DOHH2 (cell line): Measurements from ENCODE around the gene ATF5.

Source experiments
- H3F3A ChIP-seq: fragments of 200-600 bp; sonication (generic), shearing (Covaris generic); 2 replicates; pipeline ENCODE4 v1.6.0; 2016; ENCODE audit warnings: antibody characterized with exemption, mild to moderate bottlenecking; ENCODE audit not compliant: control insufficient read depth, insufficient read depth
- H3K27ac ChIP-seq: fragments of 200-600 bp; sonication (generic); 2 replicates; pipeline ENCODE4 v1.5.1; 2014; ENCODE audit warnings: low read depth, mild to moderate bottlenecking, low read length, moderate library complexity
- H3K27me3 ChIP-seq: fragments of 200-600 bp; sonication (generic); 2 replicates; pipeline ENCODE4 v1.6.1; 2014; ENCODE audit warnings: mild to moderate bottlenecking, low read length, mixed read lengths; ENCODE audit not compliant: control insufficient read depth
- H3K36me3 ChIP-seq: fragments of 200-600 bp; sonication (generic); 2 replicates; pipeline ENCODE4 v1.6.1; 2014; ENCODE audit warnings: mild to moderate bottlenecking, low read length, moderate library complexity, mixed read lengths; ENCODE audit not compliant: control insufficient read depth
- H3K4me1 ChIP-seq: fragments of 200-600 bp; sonication (generic); 2 replicates; pipeline ENCODE4 v1.6.1; 2014; ENCODE audit warnings: mild to moderate bottlenecking, low read length, mixed read lengths; ENCODE audit not compliant: control insufficient read depth
- H3K4me2 ChIP-seq: fragments of 200-600 bp; sonication (generic); 2 replicates; pipeline ENCODE4 v1.6.0; 2014; ENCODE audit warnings: mild to moderate bottlenecking, low read length, moderate library complexity
- H3K4me3 ChIP-seq: fragments of 200-600 bp; sonication (generic); 2 replicates; pipeline ENCODE4 v1.5.1; 2014; ENCODE audit warnings: mild to moderate bottlenecking, low read length, mixed read lengths
- H3K79me2 ChIP-seq: fragments of 200-600 bp; sonication (generic); 2 replicates; pipeline ENCODE4 v1.6.1; 2014; ENCODE audit warnings: mild to moderate bottlenecking, low read length, mixed read lengths; ENCODE audit not compliant: control insufficient read depth
- H3K9me2 ChIP-seq: fragments of 200-600 bp; sonication (generic); replicated peaks from 2 replicates; pipeline ENCODE4 v1.6.1; 2014; ENCODE audit warnings: mild to moderate bottlenecking, low read length, mixed read lengths; ENCODE audit not compliant: control insufficient read depth
- H3K9me3 ChIP-seq: fragments of 200-600 bp; sonication (generic); 2 replicates; pipeline ENCODE4 v1.6.1; 2014; ENCODE audit warnings: antibody characterized with exemption, low read length, mixed read lengths; ENCODE audit not compliant: control insufficient read depth, insufficient read depth
- H4K20me1 ChIP-seq: fragments of 200-600 bp; sonication (generic); 2 replicates; pipeline ENCODE4 v1.6.0; 2014; ENCODE audit warnings: low read depth, mild to moderate bottlenecking, antibody characterized with exemption, low read length, moderate library complexity; ENCODE audit not compliant: control insufficient read depth, insufficient read depth
- EZH2phosphoT487 ChIP-seq: fragments of 200-600 bp; sonication (generic); IDR thresholded peaks from 2 replicates; pipeline ENCODE4 v1.6.1; 2017; ENCODE audit warnings: borderline replicate concordance, mild to moderate bottlenecking, antibody characterized with exemption, low read length, moderate library complexity, mixed read lengths
- TF ChIP-seq, protein P1 (sequence below): fragments of 200-600 bp; sonication (generic); IDR thresholded peaks from one replicate; pipeline ENCODE4 v1.5.1; 2014; ENCODE audit warnings: antibody characterized with exemption, mild to moderate bottlenecking, low read depth, low read length; ENCODE audit not compliant: poor library complexity, severe bottlenecking

Gene ATF5

DNA sequence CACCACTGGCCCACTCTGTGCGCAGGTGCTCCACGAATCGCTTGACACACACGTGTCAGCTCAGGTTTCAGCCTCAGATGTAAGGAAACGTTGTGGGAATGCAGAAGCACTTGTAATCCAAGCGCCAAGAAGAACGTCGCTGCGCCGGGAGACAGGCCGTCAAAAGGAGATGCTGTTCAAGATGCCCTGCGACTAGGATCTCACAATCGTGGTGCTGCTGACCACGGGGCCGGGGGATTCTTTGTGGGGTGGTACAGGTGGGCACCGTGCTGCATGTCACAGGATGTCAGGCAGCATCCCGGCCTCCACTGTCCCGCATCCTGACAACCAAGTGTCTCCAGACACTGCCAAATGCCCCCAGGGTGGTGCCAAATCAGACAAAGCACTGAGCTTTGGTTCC, 48.9 kb downstream of the ATF5 start:
- Histone ChIP-seq H3K27ac (no peak overlapping the region), H3F3A (no peaks in the 10 kb centered on the region), H3K4me2 (no peak overlapping the region), H3K27me3 (no peaks in the 10 kb centered on the region), H3K4me1 (no peaks in the 10 kb centered on the region), H4K20me1 (no peaks in the 10 kb centered on the region), H3K4me3 (no peak overlapping the region), H3K79me2 (no peaks in the 10 kb centered on the region), H3K9me2 (no peaks in the 10 kb centered on the region), H3K9me3 (no peaks in the 10 kb centered on the region), H3K36me3 (no peaks in the 10 kb centered on the region)
- TF ChIP-seq, protein P1, sequence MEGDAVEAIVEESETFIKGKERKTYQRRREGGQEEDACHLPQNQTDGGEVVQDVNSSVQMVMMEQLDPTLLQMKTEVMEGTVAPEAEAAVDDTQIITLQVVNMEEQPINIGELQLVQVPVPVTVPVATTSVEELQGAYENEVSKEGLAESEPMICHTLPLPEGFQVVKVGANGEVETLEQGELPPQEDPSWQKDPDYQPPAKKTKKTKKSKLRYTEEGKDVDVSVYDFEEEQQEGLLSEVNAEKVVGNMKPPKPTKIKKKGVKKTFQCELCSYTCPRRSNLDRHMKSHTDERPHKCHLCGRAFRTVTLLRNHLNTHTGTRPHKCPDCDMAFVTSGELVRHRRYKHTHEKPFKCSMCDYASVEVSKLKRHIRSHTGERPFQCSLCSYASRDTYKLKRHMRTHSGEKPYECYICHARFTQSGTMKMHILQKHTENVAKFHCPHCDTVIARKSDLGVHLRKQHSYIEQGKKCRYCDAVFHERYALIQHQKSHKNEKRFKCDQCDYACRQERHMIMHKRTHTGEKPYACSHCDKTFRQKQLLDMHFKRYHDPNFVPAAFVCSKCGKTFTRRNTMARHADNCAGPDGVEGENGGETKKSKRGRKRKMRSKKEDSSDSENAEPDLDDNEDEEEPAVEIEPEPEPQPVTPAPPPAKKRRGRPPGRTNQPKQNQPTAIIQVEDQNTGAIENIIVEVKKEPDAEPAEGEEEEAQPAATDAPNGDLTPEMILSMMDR: no peak
- no peak for TF ChIP-seq EZH2phosphoT487

DNA sequence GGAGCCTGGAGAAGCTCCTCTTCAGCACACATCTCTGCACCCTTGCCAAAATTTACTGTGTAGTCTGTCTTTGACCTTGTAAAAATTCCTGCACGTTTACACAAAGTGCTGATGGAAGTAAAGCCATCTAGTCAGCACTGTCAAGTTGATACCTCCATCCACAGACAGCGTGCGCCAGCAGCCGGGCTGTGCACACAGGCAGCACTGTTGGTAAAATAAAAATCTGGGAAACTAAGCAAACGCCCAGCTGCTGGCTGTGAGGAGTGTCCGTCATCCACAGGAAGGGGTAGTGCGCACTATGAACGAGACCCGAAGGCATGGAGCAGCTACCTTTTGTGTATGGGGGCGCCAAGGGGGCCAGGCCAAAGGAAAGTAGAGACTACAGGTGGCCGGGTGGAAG, 49.3 kb downstream of the ATF5 start:
- H3K9me2 ChIP-seq: no peaks in the 10 kb centered on the region
- no peak overlapping the region for H3K4me3 ChIP-seq
- no peaks in the 10 kb centered on the region for H3K79me2 ChIP-seq
- H3K4me1 ChIP-seq: no peaks in the 10 kb centered on the region
- no peaks in the 10 kb centered on the region for H3K9me3 ChIP-seq
- no peak for TF ChIP-seq EZH2phosphoT487
- no peak overlapping the region for H3K4me2 ChIP-seq
- H4K20me1 ChIP-seq: 0 out of 2 replicates have a peak, but pooled peaks cover 2% of the 10 kb centered on the region
- H3K27me3 ChIP-seq: no peaks in the 10 kb centered on the region
- H3F3A ChIP-seq: no peaks in the 10 kb centered on the region
- no peak overlapping the region for H3K27ac ChIP-seq
- H3K36me3 ChIP-seq: no peaks in the 10 kb centered on the region

DNA sequence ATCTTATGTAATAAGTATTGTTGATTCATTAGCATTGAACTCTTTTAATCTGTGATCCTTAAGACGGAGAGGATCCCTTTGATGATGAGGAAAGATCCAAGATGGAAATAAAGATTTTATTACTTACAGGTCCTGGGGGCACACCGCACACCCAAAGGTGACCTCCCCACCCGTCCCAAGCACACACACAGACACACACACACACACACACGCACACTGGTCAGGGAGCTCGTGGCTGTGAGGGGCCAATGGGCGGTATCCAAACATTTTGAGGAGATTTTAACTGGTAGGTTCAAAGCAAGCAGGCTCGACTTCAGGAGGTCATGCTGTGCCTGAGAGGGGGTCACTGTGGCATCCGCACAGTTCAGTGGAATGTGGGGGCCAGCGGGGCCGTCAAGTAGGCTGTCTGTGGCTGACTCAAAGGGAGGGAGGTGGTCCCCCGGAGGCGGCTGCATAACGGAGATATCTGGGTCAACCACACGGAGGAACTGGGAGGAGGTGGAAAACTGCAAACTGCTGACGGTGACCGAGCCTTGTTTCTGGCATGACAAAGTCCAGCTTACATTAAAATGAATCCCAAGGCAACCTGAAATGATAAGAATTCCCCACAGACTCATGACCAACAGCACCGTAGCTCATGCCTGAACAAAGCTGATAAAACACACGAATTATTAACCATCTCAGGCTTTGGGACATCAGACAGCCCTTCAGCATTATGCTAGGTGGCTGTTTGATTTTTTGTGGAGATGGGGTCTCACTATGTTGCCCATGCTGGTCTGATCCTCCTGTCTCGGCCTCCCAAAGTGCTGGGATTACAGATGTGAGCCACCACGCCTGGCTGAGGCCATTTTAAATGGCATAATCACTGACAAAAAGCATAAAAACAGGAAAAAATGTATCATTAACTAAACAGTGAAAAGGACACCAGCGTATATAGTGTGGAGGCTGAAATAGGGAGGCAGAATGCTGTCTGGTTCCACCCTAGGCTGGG, 52.9 kb downstream of the ATF5 start:
- Histone ChIP-seq H3K4me1 (no peaks in the 10 kb centered on the region), H3K4me3 (no peak overlapping the region), H3K9me2 (no peaks in the 10 kb centered on the region), H3F3A (no peaks in the 10 kb centered on the region), H3K79me2 (no peaks in the 10 kb centered on the region), H4K20me1 (peaks cover 8% of the 10 kb centered on the region), H3K27ac (no peak overlapping the region), H3K36me3 (no peaks in the 10 kb centered on the region), H3K27me3 (no peaks in the 10 kb centered on the region), H3K9me3 (no peaks in the 10 kb centered on the region), H3K4me2 (no peak overlapping the region)
- TF ChIP-seq, protein P1: no peak
- no peak for TF ChIP-seq EZH2phosphoT487
